ENCODE measurements around the gene SFXN4.

DNA sequence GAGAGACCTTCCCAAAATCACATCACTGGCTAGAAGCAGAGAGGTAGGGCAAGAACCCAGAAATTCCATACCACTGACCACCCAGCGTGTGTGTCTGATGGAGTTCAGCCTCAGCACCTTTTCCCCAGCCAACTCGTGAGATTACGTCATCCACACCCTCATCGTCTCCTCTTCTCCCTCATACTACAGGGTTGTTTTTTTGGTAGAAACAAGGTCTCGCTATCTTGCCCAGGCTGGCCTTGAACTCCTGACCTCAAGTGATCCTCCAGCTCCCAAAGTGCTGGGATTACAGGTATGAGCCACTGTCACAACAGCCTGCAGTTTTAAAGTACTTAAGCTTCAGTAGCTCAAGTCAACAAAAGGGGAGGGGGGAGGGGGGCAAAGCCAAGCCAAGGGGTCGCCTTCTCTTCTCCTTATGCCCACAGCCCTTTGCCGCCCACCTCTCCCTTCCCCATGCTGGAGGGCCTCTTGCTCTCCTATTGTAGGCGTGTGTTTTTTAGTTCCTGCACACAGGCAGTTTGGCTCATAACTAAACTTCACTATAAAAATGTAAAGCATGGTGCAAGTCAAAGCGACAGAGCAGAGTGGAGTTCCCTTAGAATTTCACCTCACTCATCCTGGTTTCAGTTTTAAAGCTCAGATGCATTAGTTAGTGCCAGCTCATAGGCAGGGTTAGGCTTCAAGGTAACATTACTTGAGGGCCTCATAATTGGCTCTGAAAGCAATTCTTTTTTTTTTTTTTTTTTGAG is 18.3 kb upstream of the SFXN4 start:
- TF ChIP-seq YY1 (IDR thresholded peaks at IDR 0.05), result no peak
- no peak for TF ChIP-seq ATF3 (IDR thresholded peaks at IDR 0.05)
- no peak for TF ChIP-seq EGR1 (IDR thresholded peaks at IDR 0.05; ENCODE audit: low read depth in 2 of 2)
- no peak for TF ChIP-seq REST (IDR thresholded peaks at IDR 0.05)
- TF ChIP-seq, protein P1, sequence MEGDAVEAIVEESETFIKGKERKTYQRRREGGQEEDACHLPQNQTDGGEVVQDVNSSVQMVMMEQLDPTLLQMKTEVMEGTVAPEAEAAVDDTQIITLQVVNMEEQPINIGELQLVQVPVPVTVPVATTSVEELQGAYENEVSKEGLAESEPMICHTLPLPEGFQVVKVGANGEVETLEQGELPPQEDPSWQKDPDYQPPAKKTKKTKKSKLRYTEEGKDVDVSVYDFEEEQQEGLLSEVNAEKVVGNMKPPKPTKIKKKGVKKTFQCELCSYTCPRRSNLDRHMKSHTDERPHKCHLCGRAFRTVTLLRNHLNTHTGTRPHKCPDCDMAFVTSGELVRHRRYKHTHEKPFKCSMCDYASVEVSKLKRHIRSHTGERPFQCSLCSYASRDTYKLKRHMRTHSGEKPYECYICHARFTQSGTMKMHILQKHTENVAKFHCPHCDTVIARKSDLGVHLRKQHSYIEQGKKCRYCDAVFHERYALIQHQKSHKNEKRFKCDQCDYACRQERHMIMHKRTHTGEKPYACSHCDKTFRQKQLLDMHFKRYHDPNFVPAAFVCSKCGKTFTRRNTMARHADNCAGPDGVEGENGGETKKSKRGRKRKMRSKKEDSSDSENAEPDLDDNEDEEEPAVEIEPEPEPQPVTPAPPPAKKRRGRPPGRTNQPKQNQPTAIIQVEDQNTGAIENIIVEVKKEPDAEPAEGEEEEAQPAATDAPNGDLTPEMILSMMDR (IDR thresholded peaks at IDR 0.05; ENCODE audit: low read depth, low read length, missing input control), result no peak
- no peak for TF ChIP-seq RAD21 (IDR thresholded peaks at IDR 0.05)
- no peak for TF ChIP-seq GABPA (IDR thresholded peaks at IDR 0.05 in 1 of 2, conservative IDR thresholded peaks at IDR 0.05 in 1 of 2)
- no peak for TF ChIP-seq ZBTB33 (IDR thresholded peaks at IDR 0.05)
